GM18517 (cell line): Measurements from ENCODE around the gene SPRR1B.
"Not testable (repeated sequence)": the region's sequence is repeated elsewhere in the genome, so short reads cannot be mapped to it uniquely, and the experiment has no call there.

Source experiments
- ATAC-seq: cut with Tn5 transposase; IDR thresholded peaks from one replicate; pipeline ENCODE4 v1.9.1; 2021; ENCODE audit warnings: mild to moderate bottlenecking, moderate library complexity; ENCODE audit not compliant: unreplicated experiment

The SPRR1B gene, protein sequence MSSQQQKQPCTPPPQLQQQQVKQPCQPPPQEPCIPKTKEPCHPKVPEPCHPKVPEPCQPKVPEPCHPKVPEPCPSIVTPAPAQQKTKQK

DNA sequence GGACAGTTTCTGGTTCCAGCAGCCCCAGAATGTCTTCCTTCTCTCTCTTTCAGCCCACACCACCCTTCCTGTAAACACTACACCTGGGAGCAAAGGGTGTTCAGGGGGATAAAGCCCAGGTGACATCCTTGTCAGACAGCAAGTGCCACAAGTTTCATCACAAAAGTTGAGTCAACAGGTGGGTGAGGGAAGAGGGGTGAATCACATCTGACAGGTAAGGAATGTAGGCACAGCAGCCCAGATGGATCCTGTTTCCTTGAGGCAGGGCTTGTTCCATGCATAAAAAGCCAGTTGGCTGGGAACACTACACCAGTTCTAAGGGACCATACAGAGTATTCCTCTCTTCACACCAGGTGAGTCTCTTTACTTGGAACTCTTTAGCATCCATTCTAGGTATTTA lies at the start of gene SPRR1B:
TSS of gene SPRR1B (plus strand) at position 309 of the 400 bp plus-strand sequence. CDS start 1,143 bp downstream, outside the sequence.
- no peak for ATAC-seq

DNA sequence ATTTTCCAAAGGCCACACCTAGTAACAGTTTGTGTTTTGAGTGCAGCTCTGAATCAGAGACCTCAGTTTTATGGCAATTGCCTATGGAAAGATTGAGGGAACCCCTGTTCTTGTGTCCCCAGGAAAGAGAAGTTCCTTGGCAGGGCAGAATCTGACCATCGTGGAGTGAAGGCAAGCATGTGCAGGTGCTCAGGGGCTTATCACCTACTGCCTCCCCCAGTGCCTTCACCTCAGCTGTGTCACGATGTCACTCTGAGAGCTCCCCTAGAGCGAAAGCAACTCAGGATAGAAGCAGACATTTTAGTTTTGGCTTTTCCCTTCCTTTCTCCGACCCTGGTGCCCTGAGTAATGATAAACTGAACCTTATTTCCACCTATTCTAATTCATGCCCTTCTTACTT lies 48.9 kb upstream of the SPRR1B start:
- ATAC-seq: no peak

DNA sequence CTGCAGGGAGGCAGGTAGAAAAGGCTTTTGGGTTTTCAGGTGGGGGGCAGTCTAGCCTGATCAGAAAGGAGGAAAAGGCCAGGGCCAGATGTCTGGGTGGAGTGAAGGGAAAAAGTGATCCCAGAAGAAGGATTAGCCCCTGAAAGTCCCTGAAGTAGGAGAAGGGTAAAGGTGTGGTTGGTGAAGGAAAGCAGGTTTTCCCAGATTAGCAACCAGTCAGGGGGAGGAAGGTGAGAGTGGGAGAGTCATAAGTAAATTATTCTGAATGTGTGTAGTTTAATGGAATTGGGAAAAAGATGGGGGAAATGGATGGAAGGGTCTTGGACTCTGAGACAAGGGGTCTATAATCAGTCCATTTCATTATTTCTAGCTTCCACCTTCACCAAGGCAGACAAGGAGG lies 47.8 kb upstream of the SPRR1B start:
- no peak for ATAC-seq

DNA sequence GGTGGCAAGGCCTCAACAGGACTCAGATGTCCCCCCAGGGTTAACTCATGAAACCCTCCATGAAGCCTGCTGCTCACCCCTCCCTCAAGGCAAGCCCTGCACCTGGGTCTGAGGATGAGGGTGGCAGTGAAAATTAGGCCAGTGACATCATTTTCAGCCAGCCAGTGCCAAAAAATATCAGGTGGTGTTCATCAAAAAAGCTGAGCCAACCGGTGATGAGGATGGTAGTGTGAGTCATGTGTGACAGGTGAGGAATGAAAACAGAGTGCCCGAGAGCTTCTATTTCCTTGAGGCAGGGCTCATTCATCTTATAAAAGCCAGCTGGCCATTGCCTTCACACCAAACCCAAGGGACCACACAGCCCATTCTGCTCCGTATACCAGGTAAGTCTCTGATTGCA lies 47.3 kb upstream of the SPRR1B start, which contains the start of gene SPRR1A:
TSS of gene SPRR1A (plus strand) at position 339 of the 400 bp plus-strand sequence. CDS start 1,150 bp downstream, outside the sequence.
- ATAC-seq: no peak

DNA sequence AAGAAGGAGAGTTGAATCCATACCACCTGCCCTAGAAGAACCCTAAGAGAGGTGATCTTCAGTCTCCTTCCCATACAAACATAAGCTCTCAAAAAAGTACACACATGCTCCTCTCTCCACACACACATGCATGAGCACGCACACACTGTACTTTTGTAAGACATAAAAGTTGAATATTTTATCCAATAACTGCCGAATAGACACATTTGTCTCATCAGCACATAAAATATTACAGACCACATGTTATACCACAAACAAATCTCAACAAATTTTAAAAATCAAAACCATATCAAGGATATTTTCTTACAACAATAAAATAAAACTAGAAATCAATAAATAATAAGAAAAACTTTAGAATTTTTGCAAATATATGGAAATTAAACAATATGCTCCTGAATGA lies 44.4 kb upstream of the SPRR1B start:
- ATAC-seq: no peak

DNA sequence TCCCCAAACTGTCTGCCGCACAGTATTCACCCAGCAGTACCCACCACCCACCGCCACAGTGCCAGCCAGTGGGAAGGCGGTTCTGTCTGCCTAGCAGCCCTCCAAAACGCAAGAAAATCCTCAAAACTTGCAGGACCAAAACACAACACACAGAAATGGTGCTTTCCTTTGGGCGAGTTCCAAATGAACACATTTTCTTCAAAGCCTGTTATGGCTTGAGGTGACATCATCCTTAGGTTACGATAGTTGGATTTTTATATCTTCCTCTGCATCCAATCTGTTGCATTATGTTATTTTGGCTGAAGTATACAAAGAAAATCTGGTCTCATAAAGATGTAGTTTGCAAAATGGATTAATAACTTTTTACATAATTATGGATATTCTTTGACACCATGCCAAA lies 37.8 kb upstream of the SPRR1B start:
- no peak for ATAC-seq

DNA sequence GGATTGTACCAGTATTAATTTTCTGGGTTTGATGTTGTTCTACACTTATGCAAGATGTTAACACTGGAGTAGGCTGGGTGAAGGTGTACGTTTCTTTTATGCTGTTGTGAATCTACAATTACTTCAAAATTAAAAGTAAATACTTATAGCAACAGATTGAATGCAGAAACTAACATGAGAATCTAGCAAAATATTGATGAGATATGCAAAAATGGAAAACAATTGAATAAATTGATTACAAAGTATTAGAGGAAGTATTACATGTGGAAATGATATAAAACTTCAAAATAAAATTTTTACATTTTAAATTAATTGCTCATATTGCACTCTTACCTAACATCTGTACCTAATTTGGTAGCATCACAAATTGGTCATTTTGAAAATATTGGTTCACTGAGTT lies 35.2 kb upstream of the SPRR1B start:
- no peak for ATAC-seq

DNA sequence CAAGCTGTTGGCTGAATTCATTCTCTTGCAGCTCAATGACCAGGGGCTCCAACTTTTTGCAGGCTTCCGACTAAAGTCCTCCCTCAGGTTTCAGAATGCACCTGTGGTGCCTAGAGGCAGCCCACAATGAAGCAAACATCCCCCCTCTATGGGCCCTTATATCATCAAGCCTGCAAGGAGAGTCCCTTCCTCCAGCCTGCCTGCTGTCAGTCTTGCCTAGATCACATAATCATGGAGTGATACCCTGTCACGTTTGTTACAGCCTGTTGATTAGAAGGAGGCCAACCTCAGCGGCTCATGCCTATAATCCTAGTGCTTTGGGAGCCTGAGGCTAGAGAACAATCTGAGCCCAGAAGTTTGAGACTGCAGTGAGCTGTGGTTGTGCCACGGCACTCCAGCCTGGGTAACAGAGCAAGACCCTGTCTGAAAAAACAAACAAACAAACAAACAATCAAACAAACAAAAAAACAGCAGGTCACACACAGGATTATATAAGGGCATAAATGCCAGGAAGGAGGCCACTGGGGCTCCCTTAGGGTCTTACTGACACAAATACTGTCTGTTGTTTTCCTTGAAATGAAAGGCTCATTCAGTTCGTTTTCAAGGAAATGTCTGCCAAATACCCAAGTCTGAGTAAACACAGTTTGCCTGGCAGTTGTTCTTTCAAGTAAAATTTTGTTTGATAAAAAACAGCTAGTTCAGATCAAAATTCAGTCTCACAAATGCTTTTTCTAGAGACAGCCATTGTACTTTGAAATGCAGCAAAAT lies 34.2 kb upstream of the SPRR1B start:
- ATAC-seq: no peak

DNA sequence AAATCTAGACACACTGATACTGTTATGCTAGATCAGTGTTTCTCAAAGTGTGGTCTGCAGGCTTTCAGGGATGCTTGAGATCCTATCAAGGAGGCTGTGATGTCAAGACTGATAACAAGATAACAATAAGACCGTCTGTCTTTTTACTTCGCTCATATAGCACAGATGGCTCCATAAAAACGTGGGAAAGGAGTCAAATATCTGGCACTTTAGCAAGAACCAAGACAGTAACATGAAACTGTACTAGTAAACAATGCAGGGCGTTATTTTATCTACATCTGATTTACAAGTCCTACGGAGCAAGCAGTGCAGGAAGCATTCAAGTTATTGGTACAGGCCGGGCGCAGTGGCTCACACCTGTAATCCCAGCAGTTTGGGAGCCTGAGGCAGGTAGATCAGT lies 33.1 kb upstream of the SPRR1B start:
- ATAC-seq: no peak

DNA sequence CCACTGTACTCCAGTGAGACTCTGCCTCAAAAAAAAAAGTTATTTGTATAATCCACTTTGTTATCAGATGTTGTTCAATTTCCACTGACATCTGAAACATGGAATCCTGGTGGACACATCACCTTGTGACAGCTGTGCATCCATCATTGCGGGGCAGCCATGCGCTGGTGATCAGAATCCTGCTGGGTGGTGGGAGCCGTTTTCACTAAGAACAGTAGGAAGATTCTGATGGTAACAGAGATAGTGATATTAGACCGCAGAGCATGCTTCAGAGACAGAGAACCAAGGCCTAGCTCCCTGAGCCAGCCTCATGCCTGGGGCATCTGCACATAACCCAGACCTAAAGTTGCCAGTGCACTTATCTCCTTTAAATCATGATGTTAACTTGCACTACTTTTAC lies 32.5 kb upstream of the SPRR1B start:
- ATAC-seq: no peak

DNA sequence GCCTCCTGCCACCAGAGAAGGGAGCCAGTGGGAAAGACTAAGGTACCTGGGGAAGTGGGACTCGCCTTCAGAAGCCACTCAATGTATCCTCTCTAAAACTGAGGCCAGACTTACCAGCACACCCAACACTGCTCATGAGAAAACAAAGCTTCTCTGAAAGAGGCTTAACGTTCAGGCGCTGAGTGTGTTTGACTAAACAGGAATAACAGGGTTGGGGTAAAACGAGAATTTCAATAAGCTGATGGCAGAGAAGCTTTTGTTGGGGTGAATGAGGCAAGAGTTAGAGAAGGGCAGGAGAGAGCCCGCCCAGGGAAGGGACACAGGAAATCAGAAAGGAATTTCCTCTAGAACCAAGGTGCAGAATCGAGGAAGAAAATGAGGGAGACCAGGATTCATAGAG lies 31.2 kb upstream of the SPRR1B start:
- no peak for ATAC-seq

DNA sequence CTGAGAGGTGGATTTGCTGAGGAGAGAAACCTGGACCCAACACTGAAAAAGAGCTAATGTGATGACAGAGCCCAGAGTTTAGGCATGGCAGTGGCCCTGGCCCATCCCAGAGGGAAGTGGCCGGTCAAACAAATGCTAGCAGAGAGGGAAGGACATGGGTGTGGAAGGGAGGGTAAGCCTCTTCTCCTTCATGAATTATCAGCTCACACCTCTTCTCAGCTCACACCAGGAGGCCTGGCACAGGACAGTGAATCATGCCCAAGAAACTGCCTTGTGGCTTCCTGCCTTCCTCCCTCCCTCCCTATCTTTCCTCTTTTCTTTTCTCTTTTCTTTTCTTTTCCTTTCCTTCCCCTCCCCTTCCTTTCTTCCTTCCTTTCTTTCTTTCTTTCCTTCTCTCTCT lies 30.7 kb upstream of the SPRR1B start:
- ATAC-seq: no peak

DNA sequence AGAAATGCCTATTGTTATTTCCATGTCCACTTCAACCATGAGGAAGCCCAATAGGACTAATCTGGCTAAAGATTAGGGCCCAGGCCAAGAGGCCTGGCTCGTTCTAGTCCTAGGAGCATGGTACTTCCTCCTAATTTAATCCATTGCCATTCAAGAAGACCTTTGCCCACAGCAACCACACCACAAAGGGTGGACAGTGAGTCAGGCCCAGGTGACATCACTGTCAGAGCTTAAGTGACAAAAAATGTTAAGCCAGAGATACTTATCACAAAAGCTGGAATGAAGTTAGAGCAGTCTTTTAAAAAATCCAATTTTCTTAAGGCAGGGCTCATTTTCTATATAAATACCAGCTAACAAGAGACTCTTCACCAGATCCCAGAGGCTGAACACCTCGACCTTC lies 29.6 kb upstream of the SPRR1B start, which contains the start of gene SPRR3:
TSS of gene SPRR3 (plus strand) at position 368 of the 400 bp plus-strand sequence. CDS start 1,272 bp downstream, outside the sequence.
- ATAC-seq: no peak

DNA sequence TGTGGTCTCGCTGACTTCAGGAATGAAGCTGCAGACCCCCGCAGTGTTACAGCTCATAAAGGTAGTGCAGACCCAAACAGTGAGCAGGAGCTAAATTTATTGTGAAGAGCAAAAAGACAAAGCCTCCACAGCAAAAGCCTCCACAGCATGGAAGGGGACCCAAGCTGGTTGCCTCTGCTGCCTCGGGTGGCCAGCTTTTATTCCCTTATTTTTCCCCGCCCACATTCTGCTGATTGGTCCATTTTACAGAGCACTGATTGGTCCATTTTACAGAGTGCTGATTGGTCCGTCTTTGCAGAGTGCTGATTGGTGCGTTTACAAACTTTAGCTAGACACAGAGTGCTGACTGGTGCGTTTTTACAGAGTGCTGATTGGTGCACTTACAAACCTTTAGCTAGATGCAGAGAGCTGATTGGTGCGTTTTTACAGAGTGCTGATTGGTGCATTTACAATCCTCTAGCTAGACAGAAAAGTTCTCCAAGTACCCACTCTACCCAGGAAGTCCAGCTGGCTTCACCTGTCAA lies 19.7 kb upstream of the SPRR1B start:
- ATAC-seq: not testable (repeated sequence)

DNA sequence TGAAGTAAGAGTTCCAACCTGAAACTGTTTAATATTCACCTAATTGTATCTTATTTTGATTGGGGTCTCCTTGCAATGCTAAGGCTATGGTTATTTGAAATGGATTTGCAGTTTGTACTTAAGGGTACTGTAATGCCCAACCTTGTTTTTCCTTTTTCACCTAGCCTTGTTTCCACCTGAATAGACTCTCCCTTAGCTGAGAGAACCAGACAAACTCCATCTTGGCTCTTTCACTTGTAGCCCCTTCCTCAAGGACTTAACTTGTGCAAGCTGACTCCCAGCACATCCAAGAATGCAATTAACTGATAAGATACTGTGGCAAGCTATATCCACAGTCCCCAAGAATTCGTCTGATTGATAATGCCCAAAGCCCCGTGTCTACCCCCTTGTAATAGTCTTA lies 9.2 kb upstream of the SPRR1B start:
- ATAC-seq: not testable (repeated sequence)

DNA sequence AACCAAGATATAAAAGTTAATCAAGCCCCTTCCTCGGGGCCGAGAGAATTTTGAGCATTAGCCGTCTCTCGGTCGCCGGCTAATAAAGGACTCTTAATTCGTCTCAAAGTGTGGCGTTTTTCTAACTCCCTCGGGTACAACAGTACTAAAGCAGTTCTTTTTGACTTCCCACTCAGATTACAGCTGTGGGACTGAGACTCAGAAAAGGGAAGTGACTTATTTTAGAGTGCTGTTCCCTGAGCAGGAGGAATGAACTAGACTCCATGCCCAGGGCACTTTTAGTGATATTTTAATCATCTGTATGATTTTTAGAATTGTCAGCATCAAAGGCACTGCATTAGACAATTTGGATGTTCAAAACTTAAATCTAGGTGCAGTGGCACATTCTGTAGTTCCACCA lies 8.7 kb upstream of the SPRR1B start:
- not testable (repeated sequence) for ATAC-seq

DNA sequence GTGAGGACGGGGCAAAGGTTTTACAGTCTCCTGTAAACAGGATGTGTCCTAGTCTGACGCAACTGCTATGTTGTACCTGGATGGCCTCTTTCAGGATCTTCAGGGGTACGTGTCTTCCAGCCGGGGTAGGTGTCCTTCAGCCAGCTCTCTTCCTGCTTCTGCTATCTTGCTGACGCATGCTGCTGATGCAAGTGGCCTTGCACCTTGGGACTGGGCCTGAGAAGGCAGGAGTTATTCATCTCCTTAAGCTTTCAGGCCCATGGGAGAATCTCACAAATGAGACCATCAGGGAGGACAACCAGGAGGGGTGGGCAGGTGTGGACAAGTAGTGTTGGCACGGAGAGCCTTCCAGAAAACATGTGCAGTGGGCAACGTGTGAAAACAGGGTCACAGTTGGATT lies 7.9 kb upstream of the SPRR1B start:
- ATAC-seq: no peak

DNA sequence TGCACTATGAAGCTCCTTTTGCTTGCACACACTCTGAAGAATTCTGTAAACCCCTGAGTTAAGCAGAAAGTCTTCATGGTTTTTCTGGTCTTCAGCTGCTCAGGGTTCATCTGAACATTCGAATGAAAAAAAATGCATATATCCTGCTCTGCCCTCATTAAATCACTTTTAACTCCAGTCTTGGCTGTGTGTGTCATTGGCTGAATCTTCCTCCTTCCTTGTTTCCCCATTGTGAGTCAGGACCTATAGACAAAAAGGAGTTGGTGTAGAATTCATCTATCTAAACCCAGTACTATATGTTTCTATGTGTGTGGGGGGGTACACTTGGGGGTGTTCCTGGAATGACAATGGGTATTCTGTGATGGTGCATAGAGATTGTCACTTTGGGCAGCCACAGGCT lies 6.6 kb upstream of the SPRR1B start:
- ATAC-seq: no peak

DNA sequence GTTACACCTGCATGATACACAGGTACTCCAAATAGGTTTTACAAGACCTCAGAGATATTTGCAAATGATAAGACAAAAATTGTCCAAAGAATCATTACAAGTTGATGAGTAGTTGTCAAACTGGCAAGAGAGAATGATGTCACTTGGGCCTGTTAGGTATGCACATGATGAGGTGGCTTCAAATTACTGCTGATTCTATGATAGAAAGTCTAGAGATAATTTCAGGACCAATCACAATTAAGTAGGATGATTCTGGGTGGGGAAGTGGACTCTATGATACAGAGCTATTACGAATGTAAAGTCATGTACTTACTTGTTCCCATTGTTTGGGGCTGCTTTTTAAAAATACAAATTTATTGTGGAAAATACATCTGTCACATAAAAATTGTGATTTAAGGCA lies 5.2 kb upstream of the SPRR1B start:
- no peak for ATAC-seq

DNA sequence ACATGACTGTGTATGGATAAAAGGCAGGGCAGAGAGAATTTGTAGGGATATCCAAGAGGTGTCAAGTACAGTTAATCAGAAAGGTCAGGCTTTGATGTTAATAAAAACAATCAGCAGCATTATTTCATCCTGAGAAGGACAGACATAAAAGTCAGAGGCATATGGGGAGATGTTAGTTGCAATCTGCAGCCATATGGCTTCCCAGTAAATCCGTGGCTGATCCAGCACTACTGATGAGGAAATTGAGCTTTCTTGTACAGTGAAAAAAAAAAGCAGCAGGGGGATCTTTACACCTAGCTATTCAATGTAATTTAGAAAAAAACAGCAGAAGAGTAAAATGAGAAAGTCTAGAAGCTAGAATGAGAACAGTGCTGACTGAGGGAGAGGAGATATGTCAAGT lies 2.2 kb upstream of the SPRR1B start:
- no peak for ATAC-seq

DNA sequence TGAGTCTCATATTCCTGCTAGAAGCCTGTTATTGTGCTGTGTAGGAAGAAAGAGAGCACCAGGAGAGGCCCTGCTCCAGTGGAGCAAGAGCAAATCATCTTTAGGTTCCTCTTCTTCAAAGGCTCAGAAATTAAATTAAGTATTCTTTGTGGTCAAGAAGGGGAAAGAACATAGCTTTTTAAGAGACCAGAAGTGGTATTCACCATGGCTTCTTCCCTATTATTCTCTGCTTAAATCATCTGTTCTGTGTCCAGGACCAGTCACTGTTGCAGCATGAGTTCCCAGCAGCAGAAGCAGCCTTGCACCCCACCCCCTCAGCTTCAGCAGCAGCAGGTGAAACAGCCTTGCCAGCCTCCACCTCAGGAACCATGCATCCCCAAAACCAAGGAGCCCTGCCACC lies 1.1 kb downstream of the SPRR1B start:
- no peak for ATAC-seq

DNA sequence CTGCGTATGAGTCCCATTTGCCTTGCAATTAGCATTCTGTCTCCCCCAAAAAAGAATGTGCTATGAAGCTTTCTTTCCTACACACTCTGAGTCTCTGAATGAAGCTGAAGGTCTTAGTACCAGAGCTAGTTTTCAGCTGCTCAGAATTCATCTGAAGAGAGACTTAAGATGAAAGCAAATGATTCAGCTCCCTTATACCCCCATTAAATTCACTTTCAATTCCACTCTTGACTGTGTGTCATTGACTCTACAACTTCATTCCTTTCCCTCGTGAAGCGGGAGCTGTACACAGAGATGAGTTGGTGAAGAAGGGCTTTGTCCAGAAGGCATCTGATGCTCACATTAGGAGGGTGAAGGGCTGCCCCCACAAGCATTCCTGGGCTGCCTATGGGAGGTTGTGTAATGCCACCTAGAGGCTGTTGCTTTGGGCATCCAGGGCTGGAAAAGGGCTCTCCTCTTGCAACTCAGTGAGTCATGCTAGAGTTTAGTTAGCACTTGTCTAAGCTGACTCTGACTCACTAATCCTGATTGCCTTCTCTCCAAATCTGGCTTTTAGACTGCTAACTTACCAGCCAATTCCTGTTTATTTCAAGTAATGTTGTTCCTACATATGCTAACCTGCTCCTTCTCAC lies 1.8 kb downstream of the SPRR1B start:
- no peak for ATAC-seq
